Measurements from ENCODE around the gene VEPH1. TPM values are rescaled to one million over a fixed set of nuclear protein-coding genes. Genes with fewer than 3 reads are reported as not detected.

VEPH1 gene
- total RNA-seq, 1 donor from 2014 or later: 10.3 TPM

DNA sequence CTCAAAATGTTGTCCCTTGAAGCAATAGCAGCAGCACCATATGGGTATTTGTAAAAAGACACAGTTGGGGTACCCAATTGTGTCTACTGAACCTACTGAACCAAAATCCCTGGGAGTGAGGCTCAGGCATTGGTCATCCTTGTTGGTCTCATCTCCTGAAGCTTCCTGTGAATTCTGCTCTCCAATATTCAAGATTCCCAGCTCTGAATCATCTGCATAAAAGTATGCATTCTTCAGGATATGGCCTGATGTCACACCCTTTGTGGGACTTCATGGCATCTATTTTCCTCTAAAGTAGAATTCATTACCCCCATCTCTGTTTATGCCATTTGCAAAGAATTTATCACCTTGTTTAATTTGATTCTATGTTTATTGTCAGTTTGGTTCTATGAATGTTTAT, 79.9 kb downstream of the VEPH1 start:
- TF ChIP-seq, protein P1, sequence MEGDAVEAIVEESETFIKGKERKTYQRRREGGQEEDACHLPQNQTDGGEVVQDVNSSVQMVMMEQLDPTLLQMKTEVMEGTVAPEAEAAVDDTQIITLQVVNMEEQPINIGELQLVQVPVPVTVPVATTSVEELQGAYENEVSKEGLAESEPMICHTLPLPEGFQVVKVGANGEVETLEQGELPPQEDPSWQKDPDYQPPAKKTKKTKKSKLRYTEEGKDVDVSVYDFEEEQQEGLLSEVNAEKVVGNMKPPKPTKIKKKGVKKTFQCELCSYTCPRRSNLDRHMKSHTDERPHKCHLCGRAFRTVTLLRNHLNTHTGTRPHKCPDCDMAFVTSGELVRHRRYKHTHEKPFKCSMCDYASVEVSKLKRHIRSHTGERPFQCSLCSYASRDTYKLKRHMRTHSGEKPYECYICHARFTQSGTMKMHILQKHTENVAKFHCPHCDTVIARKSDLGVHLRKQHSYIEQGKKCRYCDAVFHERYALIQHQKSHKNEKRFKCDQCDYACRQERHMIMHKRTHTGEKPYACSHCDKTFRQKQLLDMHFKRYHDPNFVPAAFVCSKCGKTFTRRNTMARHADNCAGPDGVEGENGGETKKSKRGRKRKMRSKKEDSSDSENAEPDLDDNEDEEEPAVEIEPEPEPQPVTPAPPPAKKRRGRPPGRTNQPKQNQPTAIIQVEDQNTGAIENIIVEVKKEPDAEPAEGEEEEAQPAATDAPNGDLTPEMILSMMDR (IDR thresholded peaks at IDR 0.05; ENCODE audit: unreplicated experiment): no peak
- H3K27ac Mint-ChIP-seq (ENCODE audit: unreplicated experiment): no peak overlapping the region

DNA sequence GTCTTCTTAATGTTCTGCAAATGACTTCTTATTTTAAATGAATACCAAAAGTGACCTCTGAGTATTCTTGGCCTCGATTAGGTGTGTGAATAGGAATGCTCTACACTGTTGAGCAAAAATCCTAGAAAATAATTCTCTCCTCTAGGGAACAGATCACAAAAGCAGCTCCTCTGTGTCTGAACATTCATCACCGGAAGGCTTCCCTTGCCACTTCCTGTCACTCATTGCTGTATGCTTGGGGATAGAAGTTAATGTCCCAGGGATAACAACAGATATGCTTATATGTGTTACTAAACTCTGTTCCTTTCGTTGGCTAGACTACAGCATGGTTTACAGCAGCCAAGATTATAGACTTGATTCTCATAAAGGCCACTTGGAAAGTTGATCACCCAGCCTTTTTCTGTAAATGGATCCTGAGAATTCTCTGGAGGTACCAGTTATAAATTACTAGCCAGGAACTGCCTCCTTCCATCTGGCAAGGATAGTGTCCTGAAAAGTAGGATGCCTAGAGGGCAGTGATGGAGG, 82.5 kb downstream of the VEPH1 start:
- TF ChIP-seq, protein P1 (IDR thresholded peaks at IDR 0.05; ENCODE audit: unreplicated experiment): no peak
- Mint-ChIP-seq H3K4me1 (ENCODE audit: unreplicated experiment) (peaks cover 3% of the 10 kb centered on the region), H3K4me3 (ENCODE audit: unreplicated experiment) (no peak overlapping the region), H3K9me3 (ENCODE audit: unreplicated experiment) (no peaks in the 10 kb centered on the region), H3K27me3 (ENCODE audit: unreplicated experiment) (peaks cover 5% of the 10 kb centered on the region), H3K36me3 (ENCODE audit: low read depth, unreplicated experiment) (no peaks in the 10 kb centered on the region), H3K27ac (ENCODE audit: unreplicated experiment) (no peak overlapping the region)
- no peak for DNase-seq (ENCODE audit: low spot score)

More for the DNA sequence above, 79.9 kb downstream of the VEPH1 start:
- Mint-ChIP-seq H3K4me1 (ENCODE audit: unreplicated experiment) (peaks cover 3% of the 10 kb centered on the region), H3K27me3 (ENCODE audit: unreplicated experiment) (peaks cover 5% of the 10 kb centered on the region), H3K36me3 (ENCODE audit: low read depth, unreplicated experiment) (no peaks in the 10 kb centered on the region), H3K4me3 (ENCODE audit: unreplicated experiment) (no peak overlapping the region), H3K9me3 (ENCODE audit: unreplicated experiment) (no peaks in the 10 kb centered on the region)
- no peak for DNase-seq (ENCODE audit: low spot score)

DNA sequence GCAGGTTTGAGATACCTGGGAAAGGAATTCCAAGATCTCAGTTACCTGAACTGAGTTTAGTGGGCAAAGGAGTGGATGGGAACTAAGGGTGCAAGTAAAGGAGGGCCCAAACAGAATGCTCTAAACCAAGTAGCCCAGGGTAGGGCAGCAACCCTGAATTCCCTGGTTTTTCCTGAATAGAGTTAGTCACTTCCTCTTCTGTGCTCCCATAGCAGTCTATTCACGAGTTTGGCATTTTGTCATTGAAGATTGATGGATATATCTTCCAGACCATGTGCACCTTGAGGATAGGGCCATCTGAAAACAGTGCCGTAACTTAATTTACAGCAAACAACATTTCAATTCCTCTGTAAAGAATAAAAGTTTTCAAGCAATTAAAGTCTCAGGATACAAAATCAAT, 85.1 kb downstream of the VEPH1 start:
- Mint-ChIP-seq H3K4me3 (ENCODE audit: unreplicated experiment) (no peak overlapping the region), H3K4me1 (ENCODE audit: unreplicated experiment) (peaks cover 3% of the 10 kb centered on the region), H3K36me3 (ENCODE audit: low read depth, unreplicated experiment) (no peaks in the 10 kb centered on the region), H3K27ac (ENCODE audit: unreplicated experiment) (no peak overlapping the region), H3K27me3 (ENCODE audit: unreplicated experiment) (peaks cover 2% of the 10 kb centered on the region), H3K9me3 (ENCODE audit: unreplicated experiment) (no peaks in the 10 kb centered on the region)
- DNase-seq (ENCODE audit: low spot score): no peak
- TF ChIP-seq, protein P1 (IDR thresholded peaks at IDR 0.05; ENCODE audit: unreplicated experiment): no peak

DNA sequence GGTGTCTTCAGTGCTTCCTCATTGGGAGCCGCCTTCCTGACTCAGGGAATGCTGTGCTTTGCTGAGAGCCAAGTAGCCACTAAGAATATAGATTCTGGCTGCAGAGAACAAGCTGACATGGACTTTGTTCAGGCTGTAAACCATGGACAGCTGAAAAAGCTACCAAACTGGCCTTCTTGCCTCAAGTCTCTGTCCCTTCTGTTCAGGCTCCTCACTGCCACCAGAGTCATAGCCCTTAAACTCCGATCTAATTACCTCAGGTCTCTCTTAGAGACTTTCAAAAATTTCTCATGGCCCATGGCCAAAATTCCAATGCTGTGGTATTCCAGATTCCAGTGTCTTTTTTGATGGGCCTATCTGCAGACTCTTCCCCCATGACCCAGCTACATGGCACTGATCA, 86.0 kb downstream of the VEPH1 start:
- Mint-ChIP-seq H3K9me3 (ENCODE audit: unreplicated experiment) (no peaks in the 10 kb centered on the region), H3K4me1 (ENCODE audit: unreplicated experiment) (peaks cover 3% of the 10 kb centered on the region), H3K4me3 (ENCODE audit: unreplicated experiment) (no peak overlapping the region), H3K27me3 (ENCODE audit: unreplicated experiment) (peaks cover 2% of the 10 kb centered on the region), H3K36me3 (ENCODE audit: low read depth, unreplicated experiment) (no peaks in the 10 kb centered on the region), H3K27ac (ENCODE audit: unreplicated experiment) (no peak overlapping the region)
- TF ChIP-seq, protein P1 (IDR thresholded peaks at IDR 0.05; ENCODE audit: unreplicated experiment): no peak
- DNase-seq (ENCODE audit: low spot score): no peak

DNA sequence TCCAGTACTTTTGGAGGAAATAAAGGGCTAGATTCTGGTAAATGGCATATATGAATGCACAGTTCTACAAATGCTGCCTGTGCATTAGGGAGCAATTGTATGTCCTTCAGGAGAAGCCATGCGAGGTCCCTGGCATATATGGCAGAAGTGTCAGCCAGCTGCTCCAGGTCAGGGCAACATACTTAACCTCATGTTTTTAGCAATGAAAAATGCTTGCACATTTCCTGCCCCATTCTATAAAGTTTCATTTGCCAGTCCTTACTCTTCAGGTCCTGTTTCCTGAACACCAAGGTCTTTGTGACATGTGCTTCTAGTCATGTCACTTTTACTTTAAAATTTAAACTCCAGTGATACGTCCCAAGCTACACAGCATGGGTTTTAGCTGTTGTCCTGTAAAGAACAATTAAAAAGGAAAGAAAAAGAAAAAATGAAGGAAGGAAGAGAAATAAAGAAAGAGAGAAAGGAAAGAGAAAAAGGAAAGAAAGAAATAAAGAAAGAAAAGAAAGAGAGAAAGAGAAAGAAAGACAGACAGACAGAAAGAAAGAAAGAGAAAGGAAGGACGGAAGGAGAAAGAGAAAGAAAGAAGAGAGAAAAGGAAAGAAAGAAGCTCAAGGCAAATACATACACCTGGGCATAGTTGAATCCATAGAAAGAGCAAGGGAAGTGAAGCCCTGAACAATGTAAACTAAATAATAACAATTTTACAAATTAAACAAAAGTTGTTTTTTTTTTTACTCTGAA, 86.7 kb downstream of the VEPH1 start:
- DNase-seq (ENCODE audit: low spot score): no peak
- TF ChIP-seq, protein P1 (IDR thresholded peaks at IDR 0.05; ENCODE audit: unreplicated experiment): no peak
- no peaks in the 10 kb centered on the region for H3K36me3 Mint-ChIP-seq (ENCODE audit: low read depth, unreplicated experiment)
- no peaks in the 10 kb centered on the region for H3K9me3 Mint-ChIP-seq (ENCODE audit: unreplicated experiment)
- H3K27me3 Mint-ChIP-seq (ENCODE audit: unreplicated experiment): peaks cover 2% of the 10 kb centered on the region
- H3K4me3 Mint-ChIP-seq (ENCODE audit: unreplicated experiment): no peak overlapping the region
- H3K4me1 Mint-ChIP-seq (ENCODE audit: unreplicated experiment): peaks cover 3% of the 10 kb centered on the region
- H3K27ac Mint-ChIP-seq (ENCODE audit: unreplicated experiment): no peak overlapping the region

Data from endothelial cell (in vitro differentiated cells).